HFF-Myc (cell line): ENCODE results near the gene ZNF320.
"Not testable (repeated sequence)": the region's sequence is repeated elsewhere in the genome, so short reads cannot be mapped to it uniquely, and the experiment has no call there.

ENCODE experiments used
- DNase-seq: peaks from one replicate; pipeline ENCODE4 v3.0.0-alpha.2; 2011; ENCODE audit warnings: low read depth; ENCODE audit errors: extremely low read depth
- H3K4me3 ChIP-seq: replicated peaks from 2 replicates; pipeline ENCODE4 v1.5.1; 2011; ENCODE audit warnings: low read depth, mild to moderate bottlenecking, control low read depth, low read length
- TF ChIP-seq, protein P1 (sequence below): IDR thresholded peaks from 2 replicates; pipeline ENCODE4 v1.5.1; 2012; ENCODE audit warnings: mild to moderate bottlenecking, low read depth, low read length, control low read depth; ENCODE audit errors: missing control alignments

The ZNF320 gene

DNA sequence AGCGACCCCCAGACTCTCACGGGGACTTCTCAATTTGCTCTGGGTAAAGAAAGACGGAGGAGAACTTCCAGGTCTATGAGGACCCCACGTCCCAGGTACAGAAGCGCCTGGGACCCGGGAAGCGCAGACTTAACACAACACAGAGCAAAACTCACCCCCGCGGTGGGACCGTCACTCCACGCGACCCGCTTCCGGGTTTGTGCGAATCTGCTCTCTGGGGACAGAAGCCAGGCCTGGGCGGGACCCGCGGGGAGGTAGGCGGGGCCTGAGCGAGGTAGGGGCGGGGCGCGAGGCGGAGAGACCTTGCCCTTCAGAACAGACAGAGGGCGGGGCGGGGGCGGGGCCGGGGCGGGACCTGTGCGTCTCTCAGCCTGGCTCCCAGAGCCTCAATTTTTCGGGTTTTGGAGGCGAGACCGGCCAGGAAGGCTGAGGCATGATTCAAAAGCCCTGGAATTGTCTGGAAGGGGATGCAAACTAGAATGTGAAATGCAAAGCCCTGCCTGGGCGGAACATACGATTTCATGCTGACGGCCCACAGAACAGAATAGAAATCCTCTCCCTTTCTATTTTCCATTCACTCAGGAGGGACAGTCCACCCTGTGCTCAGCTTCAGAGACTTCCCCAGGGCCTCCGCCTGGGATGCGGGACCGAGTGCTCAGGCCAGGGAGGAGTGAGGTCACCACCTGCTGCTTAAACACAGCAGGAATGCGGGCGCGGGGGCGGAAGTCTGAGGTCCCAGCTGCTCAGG, 45.1 kb upstream of the ZNF320 start:
- no peak for DNase-seq
- TF ChIP-seq, protein P1, sequence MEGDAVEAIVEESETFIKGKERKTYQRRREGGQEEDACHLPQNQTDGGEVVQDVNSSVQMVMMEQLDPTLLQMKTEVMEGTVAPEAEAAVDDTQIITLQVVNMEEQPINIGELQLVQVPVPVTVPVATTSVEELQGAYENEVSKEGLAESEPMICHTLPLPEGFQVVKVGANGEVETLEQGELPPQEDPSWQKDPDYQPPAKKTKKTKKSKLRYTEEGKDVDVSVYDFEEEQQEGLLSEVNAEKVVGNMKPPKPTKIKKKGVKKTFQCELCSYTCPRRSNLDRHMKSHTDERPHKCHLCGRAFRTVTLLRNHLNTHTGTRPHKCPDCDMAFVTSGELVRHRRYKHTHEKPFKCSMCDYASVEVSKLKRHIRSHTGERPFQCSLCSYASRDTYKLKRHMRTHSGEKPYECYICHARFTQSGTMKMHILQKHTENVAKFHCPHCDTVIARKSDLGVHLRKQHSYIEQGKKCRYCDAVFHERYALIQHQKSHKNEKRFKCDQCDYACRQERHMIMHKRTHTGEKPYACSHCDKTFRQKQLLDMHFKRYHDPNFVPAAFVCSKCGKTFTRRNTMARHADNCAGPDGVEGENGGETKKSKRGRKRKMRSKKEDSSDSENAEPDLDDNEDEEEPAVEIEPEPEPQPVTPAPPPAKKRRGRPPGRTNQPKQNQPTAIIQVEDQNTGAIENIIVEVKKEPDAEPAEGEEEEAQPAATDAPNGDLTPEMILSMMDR, result no peak
- peak overlapping the region; percentile 54 for H3K4me3 ChIP-seq

DNA sequence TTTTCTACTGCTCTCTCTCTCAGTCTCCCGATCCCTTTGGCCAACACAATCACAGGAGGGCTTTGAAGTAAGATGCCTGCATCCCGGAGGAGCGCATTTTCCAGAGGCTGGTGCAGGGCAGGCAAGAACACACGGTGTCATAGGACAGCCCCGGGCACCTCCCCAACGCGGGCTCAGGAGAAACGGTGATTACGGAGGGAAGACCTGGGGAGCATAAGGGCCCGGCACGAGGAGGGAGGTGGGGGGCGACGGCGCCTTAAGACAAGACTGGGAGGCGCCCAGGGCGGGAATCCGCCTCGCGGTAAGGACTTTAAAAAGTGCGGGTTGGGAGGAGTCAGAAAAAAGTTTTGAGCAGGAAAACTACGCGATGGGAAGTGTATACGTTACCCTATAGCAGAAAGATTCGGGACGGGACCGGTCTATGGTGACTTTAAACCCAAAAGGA, 44.5 kb upstream of the ZNF320 start:
- TF ChIP-seq, protein P1, result no peak
- DNase-seq, result no peak
- peak overlapping the region; percentile 54 for H3K4me3 ChIP-seq

DNA sequence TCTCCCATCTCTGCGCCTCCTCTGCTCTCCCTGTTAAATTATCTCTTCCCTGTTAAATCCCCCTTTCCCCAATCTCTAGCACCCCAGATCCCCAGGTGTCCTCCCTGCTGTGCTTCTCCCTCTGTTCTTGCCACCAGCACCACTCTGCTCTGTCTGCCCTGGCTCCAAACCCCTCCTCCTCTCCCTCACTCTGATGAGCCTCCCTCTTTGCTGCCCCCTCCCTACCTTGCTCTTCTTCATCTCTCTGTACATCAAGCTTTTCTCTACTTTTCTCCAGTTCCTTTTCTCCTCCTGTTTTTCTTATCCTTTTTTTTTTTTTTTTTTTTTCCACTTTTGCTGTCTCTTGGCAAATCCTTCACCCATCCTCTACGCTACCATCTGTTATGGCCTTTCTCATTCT, 44.1 kb upstream of the ZNF320 start:
- not testable (repeated sequence) for DNase-seq
- H3K4me3 ChIP-seq, result peak overlapping the region; percentile 54

DNA sequence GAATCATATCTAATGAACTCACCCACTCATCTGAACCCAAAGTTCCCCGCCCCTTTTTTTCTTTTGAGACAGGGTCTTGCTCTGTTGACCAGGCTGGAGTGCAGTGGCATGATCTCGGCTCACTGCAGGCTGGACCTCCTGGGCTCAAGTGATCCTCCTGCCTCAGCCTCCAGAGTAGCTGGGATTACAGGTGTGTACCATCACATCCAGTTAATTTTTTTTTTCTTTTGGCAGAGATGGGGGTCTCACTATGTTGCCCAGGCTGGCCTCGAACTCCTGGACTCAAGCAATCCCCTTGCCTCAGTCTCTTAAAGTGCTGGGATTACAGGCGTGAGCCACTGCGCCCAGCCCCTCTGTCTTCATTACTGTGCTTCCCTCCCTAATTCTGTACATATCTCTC, 43.5 kb upstream of the ZNF320 start:
- DNase-seq, H3K4me3 ChIP-seq: not testable (repeated sequence)

DNA sequence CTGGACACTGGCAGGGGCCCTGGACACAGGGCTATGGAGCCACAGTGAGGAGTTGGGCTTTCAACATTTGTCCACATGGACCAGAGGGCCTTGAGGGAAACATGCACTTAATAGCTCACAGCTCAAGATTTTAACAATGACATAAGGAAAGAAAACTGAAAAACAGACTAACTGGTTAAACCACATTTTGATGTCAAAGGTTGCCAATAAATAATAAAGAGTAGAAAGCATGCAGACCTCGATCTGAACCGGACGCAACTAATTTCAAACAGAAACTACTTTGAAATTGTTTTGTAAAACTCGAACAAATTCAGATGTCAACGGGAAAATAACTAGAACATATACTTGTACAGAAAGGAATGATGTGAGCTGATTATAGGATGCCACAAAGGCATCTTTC, 41.3 kb upstream of the ZNF320 start:
- TF ChIP-seq, protein P1, result no peak
- DNase-seq, result no peak
- H3K4me3 ChIP-seq, result no peak overlapping the region

DNA sequence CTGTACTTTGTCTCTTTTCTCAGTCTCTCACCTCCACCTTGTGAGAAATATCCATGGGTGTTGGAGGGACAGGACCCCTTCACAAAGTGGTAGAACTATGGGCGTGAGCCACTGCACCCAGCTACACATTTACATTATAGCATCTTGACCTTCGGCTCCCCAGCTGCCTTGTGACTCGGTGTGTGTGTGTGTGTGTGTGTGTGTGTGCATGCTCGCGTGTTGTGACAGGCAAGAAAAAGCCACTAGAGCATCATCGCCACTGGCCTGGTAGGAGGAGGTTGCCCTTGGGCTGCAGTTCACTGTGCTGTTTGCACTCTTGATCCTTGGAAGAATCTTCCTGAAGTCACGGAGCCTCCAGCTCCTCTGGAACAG, 39.5 kb upstream of the ZNF320 start:
- DNase-seq, result no peak
- TF ChIP-seq, protein P1, result no peak

DNA sequence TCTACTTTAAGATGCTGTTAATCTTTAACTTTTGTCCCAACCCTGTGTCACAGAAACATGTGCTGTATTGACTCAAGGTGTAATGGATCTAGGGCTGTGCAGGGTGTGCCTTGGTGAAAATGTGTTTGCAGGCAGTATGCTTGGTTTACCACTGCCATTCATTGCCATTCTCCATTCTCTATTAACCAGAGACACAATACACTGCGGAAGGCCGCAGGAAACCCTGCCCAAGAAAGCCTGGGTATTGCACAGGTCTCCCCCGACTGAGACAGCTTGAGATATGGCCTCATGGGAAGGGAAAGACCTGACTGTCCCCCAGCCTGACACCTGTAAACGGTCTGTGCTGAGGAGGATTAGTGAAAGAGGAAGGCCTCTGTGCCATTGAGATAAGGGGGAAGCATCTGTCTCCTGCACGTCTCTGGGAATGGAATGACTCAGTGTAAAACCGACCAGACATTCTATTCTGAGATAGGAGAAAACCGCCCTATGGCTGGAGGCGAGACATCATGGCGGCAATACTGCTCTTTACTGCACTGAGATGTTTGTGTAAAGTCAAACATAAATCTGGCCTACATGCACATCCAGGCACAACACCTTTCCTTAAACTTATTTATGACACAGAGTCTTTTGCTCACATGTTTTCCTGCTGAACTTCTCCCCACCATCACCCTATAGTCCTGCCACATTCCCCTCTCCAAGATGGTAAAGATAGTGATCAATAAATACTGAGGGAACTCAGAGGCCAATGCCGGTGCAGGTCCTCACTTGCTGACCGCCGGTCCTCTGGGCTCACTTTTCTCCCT, 38.9 kb upstream of the ZNF320 start:
- TF ChIP-seq, protein P1, result no peak
- no peak for DNase-seq
- no peak overlapping the region for H3K4me3 ChIP-seq

More for the DNA sequence above, 39.5 kb upstream of the ZNF320 start:
- no peak overlapping the region for H3K4me3 ChIP-seq
